SK-N-MC (cell line): Measurements from ENCODE around the gene NOB1.

Source experiments
- FOXP2 ChIP-seq: optimal IDR thresholded peaks from 2 replicates; pipeline ENCODE3; 2011; ENCODE audit warnings: mild to moderate bottlenecking, moderate library complexity; ENCODE audit not compliant: insufficient read depth; ENCODE audit errors: extremely low read length, control extremely low read depth
- POLR2AphosphoS5 ChIP-seq: IDR thresholded peaks from 2 replicates; pipeline ENCODE4 v1.6.1; 2012; ENCODE audit warnings: mild to moderate bottlenecking, low read depth, low read length, borderline replicate concordance

GRCh38 chr16:69763599-69763942, 8.8 kb upstream of the NOB1 start:
- TF ChIP-seq POLR2AphosphoS5 (no peak), FOXP2 (no peak)
